ENCODE data around the gene CDH16.
A peak's percentile ranks its signal among the peaks of the same experiment; 100 is the strongest.
"Not testable (repeated sequence)": the region's sequence is repeated elsewhere in the genome, so short reads cannot be mapped to it uniquely, and the experiment has no call there.

Gene CDH16, protein sequence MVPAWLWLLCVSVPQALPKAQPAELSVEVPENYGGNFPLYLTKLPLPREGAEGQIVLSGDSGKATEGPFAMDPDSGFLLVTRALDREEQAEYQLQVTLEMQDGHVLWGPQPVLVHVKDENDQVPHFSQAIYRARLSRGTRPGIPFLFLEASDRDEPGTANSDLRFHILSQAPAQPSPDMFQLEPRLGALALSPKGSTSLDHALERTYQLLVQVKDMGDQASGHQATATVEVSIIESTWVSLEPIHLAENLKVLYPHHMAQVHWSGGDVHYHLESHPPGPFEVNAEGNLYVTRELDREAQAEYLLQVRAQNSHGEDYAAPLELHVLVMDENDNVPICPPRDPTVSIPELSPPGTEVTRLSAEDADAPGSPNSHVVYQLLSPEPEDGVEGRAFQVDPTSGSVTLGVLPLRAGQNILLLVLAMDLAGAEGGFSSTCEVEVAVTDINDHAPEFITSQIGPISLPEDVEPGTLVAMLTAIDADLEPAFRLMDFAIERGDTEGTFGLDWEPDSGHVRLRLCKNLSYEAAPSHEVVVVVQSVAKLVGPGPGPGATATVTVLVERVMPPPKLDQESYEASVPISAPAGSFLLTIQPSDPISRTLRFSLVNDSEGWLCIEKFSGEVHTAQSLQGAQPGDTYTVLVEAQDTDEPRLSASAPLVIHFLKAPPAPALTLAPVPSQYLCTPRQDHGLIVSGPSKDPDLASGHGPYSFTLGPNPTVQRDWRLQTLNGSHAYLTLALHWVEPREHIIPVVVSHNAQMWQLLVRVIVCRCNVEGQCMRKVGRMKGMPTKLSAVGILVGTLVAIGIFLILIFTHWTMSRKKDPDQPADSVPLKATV

DNA sequence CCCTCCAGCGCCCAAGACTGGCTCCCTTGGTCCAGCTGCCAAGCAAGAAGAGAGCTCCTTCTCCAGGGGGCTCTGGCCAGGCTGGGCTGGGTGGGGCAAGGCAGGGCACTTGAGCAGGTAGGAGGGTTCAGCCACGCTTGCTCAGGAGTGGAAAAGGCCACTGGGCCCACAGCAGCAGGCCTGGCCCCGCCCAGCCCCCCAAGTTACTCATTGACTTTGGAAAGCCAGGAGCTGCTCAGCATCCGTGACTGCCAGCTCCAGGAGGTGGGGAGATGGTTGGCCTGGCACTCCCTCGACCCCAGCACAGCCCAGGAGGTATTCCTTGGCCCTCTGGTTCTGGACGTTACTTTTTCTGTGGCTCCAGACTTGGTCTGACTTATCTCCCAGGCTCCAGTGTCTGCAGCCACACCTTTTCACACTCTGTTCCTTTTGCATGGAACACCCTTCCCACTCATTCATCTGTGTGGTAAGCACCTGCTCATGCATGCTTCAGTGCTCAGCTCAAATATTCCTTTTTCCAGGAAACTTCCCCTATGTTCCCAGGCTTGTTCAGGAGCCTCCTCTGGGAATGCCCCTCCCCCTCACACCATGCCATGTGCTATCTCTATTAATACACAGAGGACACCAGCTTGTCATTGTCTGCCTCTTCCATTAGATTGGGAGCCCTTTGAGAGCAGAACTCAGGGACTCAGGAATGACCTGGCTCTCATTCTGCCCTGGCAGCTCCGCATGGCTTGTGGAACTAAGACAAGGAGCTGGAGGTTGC lies at the start of gene CDH16:
Gene CDH16, minus strand, starts transcription at position 83 of the 766 bp plus-strand sequence. CDS start 820 bp downstream, outside the sequence.
- DNase-seq (ENCODE audit: low read depth): no peak

DNA sequence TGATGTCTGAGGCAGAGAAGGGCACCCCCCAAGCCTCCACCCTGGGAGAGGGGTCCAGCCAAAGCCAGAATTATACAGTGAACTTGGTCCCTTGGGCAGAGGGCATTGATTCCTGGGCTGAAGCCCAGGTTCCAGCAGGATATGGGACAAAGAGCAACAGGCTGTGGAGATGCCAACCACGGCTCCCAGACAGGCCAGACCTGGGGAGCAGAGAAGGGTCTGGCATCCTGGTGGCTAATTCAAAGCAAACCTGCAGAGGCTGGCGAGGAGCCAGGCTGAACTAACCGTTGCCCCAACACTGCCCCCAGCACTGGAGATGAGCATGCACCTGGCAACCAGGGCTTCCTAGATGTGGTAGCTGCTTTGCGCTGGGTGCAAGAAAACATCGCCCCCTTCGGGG lies 45.4 kb upstream of the CDH16 start:
- DNase-seq (ENCODE audit: low read depth): no peak

DNA sequence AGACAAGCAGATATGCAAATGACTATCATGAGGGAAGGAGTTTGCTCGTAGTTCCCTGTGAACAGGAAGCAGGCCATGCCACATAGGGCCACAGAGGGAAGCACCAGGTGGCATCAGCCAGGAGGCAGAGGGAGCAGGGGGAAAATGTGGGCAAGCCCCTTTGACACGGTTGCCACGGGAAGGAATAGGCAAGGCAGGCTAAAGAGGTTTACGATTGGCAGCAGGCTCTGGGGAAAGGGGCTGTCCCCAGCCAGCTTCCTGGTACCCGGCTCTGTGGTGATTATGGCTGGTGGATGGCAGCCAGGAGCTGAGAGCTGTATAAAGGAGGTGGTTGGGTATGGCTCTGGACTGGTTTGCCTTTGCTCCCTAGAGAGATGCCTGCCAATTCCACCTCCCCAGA lies 43.2 kb upstream of the CDH16 start:
- no peak for DNase-seq (ENCODE audit: low read depth)

DNA sequence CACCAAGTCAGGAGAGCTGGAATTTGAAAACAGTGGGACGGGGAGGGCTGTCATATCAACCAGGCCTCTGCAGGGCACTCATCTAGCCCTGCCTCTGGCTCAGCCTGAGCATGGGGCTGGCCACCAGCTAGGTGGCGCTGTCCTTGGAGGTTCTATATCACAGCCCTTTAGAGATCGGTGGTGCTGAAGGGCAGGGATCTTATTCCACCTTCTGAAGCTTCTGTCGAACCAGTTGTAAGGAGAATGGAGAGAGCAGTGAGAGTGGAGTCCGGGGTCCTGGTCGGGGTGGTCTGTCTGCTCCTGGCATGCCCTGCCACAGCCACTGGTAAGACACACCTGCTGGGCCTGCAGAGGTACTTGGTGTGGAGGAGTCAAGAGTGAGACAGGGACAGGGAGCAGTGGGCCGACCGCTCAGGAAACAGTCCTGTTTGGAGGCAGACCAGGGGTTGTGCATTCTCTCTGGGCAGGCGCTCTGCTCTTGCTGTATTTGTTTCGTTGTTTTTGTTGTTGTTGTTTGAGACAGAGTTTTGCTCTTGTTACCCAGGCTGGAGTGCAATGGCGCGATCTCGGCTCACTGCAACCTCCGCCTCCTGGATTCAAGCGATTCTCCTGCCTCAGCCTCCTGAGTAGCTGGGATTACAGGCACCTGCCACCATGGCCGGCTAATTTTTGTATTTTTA lies 42.5 kb upstream of the CDH16 start, which contains the start of gene CES3:
Gene CES3, plus strand, starts transcription at position 202 of the 680 bp plus-strand sequence. Its CDS starts 42 bp downstream, at position 244.
- no peak for DNase-seq (ENCODE audit: low read depth)

DNA sequence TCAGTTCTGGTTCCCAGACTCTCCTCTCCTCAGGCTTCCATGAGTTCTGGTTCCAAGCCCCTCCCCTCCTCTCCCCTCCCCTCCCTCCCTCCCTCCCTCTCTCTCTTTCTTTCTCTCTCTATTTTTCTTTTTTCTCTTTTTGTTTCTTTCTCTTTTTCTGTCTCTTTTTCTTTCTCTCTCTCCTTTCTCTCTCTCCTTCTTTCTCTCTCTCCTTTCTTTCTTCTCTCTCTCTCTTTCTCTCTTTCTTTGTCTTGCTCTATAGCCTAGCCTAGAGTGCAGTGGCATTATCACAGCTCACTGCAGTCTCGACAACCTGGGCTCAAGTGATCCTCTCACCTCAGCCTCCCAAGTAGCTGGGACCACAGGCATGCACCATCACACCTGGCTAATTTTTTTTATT lies 41.6 kb upstream of the CDH16 start:
- no peak for DNase-seq (ENCODE audit: low read depth)

DNA sequence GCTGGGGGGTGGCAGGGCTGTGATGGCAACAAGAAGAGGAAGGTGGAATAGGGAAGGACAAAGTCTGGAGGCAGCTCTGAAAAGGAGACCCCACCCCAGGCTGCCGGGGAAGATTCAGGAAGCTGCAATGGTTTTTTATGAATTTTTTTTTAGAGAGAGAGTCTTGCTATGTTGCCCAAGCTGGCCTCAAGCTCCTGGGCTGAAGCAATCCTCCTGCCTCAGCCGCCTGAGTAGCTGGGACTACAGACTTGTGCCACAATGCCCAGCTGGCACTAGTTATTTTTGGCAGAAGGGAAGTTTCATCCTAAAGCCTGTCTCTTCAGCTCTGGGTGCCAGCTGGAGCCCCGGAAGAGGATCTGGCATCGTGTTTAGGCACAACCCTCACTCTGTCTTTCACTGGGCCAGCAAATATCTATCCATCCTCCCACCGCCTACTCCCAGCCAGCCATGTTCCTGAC lies 41.0 kb upstream of the CDH16 start:
- no peak for DNase-seq (ENCODE audit: low read depth)

DNA sequence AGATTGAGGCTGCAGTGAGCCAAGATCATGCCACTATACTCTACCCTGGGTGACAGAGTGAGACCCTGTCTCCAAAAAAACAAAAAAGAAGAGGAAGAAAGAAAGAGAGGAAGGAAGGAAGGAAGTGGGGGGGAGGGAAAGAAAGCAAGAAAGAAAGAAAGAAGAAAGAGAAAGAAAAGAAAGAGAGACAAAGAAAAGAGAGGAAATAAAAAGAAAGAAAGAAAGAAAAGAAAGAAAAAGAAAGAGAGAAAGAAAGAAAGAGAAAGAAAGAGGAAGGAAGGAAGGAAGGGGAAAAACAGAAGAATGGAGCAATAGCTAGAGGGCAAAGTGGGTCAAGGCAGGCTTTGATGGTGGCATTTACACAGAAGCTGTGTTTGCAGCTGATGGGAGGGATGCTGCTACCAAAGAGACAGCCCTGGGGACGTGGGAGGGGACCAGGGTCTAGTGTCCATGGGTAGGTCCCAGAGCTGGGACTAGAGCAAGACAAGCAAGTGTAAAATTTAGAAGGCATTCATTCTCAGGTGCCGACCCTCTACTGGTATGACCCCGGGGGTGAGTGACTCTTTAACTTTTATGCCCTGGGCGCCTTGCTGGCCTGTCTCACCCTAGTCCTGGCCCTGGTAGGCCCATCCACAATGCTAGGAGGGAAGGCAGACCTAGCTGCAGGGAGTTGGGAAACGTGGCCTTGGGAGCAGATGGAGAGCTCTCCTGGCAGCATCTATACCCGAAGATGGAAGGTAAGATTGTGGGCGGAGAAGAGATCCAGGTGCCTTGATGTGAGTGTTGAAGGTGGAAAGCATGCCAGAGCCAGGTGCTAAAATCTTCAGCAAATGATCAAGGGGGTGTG lies 40.4 kb upstream of the CDH16 start:
- DNase-seq (ENCODE audit: low read depth): no peak

DNA sequence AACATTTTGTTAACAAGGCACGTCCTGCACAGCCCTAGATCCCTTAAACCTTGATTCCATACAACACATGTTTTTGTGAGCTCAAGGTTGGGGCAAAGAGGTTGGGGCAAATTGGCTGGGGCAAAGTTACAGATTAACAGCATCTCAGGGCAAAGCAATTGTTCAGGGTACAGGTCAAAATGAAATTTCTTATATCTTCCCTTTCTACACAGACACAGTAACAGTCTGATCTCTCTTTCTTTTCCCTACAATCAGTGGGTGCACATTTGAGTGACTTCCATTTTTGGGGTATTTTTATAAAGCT lies 37.4 kb upstream of the CDH16 start:
- not testable (repeated sequence) for DNase-seq (ENCODE audit: low read depth)

DNA sequence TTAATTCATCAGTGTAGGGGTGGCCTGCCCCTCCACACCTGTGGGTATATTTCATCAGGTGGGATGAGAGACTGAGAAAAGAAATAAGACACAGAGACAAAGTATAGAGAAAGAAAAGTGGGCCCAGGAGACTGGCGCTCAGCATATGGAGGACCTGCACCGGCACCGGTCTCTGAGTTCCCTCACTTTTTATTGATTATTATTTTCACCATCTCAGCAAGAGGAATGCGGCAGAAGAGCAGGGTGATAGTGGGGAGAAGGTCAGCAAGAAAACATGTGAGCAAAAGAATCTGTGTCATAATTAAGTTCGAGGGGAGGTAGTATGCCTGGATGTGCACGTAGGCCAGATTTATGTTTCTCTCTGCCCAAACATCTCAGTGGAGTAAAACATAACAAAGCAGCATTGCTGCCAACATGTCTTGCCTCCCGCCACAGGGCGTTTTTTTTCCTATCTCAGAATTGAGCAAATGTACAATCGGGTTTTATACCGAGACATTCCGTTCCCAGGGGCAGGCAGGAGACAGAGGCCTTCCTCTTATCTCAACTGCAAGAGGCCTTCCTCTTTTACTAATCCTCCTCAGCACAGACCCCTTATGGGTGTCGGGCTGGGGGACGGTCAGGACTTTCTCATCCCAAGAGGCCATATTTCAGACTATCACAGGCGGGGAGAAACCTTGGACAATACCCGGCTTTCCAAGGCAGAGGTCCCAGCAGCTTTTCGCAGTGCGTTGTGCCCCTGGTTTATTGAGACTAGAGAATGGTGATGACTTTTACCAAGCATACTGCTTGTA lies 36.9 kb upstream of the CDH16 start:
- not testable (repeated sequence) for DNase-seq (ENCODE audit: low read depth)

DNA sequence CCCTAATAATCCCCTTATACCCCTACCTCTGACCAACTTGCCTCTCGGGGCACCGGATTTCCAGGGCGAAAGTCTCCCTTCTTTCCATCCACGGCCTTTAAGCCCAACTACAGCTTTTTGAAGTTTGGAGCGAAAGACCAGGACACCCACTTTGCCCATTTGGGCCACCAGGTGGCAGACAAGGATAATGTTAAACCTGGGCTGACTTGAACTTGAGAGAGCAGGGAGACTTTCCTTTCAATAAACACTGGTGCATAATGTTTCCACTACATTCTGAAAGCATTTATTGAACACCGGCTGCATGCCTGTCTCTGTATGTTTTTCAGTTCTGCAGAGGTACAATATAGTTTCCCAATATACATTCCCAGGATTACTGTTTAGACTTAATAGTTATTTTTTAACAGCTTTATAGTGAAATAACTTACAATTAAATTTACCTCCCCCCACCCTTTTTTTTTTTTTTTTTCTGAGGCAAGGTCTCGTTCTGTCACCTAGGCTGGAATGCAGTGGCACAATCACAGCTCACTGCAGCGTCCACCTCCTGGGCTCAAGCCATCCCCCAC lies 35.5 kb upstream of the CDH16 start:
- DNase-seq (ENCODE audit: low read depth): peak; percentile 52

DNA sequence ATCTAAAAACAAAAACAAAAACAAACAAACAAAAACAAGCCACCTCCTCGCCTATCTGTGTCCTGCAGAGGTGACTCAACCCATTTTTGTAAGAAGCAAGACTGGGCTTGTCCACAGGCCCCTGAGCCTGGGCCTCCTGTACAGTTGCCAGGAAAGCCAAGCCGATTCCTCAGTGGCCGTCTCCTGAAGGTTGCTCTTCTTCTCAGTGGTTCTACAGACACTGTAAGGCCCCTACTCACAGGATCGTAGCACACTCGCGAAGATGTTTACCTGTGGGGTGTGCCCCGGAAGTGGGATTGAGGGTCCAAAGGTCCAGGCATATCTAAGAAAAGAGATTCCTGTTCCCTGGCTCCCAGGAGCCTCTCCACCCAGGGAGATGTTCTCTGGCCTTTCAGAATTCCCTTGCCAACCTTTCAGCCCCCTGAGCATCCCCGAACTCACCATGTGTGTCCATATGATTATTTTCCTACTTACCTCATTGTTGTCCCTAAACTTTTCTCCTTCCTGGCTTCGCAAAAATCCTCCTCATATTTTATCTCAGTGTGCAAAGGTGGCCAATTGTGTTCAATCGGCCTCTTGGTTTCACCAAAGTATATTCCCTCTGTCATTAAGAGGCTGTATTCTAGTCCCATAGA lies 34.9 kb upstream of the CDH16 start:
- DNase-seq (ENCODE audit: low read depth): no peak

DNA sequence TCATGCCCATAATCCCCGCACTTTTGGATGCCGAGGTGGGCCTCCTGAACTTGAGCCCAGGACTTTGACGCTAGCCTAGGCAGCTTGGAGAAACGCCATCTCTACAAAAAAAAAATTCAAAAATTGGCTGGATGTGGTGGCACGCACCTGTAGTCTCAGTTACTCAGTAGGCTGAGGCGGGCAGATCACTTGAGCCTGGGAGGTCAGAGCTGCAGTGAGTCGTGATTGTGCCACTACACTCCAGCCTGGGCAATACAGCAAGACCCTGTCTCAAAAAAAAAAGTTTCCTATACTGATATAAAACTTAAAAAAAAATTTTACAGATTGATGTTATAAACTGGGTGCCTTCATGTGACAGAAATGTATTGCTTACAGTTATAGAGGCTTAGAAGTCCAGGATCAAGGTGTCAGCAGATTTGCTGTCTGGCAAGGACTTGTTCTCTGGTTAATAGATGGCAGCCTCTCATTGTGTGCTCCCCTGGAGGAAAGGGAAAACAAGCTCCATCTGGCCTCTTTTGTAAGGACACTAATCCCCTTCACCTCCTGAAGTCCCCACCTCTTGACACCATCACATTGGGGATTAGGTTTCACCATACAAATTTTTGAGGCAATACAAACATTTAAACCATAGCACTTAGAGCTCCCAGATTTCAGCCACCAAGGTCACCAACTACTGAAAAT lies 33.9 kb upstream of the CDH16 start:
- no peak for DNase-seq (ENCODE audit: low read depth)

DNA sequence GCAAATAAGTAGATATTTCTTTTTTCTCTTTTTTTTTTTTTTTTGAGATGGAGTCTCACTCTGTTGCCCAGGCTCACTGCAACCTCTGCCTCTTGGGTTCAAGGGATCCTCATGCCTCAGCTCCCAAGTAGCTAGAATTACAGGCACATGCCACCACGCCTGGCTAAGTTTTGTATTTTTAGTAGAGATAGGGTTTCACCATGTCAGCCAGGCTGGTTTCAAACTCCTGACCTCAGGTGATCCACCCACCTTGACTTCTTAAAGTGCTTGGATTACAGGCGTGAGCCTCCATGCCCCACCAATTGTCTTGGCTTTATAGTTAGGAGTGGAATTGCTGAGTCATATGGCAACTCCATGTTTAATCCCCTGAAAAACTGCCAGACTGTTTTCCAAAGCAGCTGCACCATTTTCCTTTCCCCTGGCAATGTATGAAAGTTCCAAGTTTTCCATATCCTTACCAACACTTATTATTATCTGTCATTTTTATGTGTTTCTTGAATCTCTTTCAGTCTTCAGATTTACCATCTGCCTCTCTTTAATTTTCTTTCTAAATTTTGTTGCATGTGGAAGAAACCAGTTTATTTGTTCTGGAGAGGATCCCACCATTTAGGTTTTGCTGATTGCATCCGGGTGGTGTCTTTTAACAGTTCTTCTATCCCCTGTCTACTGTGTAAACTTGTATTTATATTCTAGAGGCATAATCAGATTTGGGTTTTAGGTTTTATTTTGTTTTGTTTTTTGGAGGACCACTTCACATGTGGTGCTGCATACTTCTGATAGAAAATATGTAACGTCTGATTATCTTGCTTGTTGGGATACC lies 32.5 kb upstream of the CDH16 start:
- no peak for DNase-seq (ENCODE audit: low read depth)

DNA sequence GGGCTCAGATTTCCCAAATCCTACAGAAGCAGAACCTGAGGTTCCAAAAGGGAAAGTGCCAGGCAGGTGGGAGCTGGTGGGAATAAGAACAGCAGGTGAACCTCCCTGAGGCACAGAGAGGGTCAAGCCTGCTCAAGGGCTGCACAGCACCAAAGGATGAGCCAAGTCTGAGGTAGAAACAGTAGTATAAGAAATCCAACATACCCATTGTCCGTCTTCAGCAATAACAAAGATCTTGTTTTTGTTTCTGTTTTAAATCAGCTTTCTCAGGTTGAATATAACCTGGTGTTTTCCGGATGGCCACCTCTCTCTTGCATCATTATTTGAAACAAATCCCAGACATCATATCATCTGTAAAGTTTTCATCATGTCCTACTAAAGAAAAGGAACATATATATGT lies 31.8 kb upstream of the CDH16 start:
- no peak for DNase-seq (ENCODE audit: low read depth)

DNA sequence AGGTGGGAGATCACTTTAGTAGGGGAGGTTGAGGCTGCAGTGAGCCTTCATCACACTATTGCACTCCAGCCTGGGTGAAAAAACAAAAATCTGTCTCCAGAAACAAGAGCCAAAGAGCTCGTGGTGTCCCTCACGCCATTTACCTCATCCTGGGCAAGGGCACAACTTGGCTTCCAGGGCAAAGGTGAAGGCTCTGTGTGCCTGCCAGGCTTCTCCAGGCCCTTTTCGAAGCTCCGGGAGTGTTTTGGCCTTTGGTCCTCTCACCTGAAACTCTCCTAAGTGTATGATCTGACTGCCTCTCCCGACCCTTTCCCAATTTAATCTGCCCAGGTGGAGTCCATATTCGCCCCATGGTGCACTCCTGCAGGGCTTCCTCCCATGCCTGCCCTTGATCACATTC lies 30.8 kb upstream of the CDH16 start:
- DNase-seq (ENCODE audit: low read depth): no peak

DNA sequence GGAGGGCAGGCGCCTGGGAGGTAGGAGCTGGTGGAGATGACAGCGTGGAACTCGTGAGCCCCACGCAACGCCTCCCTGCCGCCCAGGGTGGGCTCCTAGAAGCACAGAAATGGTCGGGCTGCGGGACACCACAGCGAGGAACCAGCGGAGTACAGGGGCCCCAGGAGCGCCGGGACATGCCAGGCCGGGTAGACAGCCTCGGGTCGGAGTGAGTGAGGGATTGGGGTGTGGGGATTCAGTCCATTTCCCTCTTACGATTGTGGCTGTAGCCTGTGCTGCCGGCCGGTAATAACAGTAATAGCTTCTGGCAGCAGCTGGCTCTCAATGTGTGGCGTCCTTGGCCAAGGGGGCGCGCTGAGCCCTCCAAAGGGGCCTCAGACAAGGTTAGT lies 30.1 kb upstream of the CDH16 start:
- DNase-seq (ENCODE audit: low read depth): no peak

DNA sequence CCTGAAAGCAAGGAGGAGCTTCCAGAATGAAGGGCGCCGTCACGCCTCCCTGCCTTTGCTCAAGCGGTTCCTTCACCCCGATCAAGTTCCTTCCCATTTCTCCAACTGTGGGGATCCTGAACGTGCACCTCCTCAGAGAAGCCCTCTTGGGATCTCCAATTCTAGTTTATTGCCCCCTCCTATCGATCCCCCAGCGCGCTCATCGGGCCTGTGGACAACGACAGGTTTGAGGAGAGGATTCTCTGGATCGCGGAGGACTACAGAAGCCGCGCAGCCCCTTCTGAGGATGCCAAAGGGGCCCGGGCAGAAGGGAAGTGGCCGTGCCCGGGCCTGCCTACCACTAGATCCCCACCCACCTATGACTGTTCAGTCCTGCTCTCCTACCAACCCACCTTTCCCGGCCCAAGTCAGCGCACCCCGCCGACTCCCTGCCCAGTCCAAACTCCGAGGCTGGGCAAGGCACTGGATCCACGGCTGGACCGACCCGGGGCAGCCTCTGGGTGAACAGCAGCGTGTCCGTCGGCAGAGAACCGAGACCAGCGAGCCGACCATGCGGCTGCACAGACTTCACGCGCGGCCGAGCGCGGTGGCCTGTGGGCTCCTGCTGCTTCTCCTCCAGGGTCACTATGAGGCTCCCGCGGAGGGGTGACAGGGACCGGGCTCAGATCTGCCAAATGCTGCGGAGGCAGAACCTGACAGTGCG lies 29.6 kb upstream of the CDH16 start:
- DNase-seq (ENCODE audit: low read depth): no peak
